IMR-90 (cell line): ENCODE results near the gene CELSR1.

Experiments used
- BHLHE40 ChIP-seq: fragments of 150-350 bp; IDR thresholded peaks from 2 replicates; pipeline ENCODE4 v1.6.1; 2016; ENCODE audit warnings: mild to moderate bottlenecking, low read depth, low read length
- CHD1 ChIP-seq: IDR thresholded peaks from 2 replicates; pipeline ENCODE4 v1.6.1; 2012; ENCODE audit warnings: low read depth, low read length, improper control_type of control experiment
- CTCF ChIP-seq: conservative IDR thresholded peaks from 2 replicates; pipeline ENCODE4 v1.5.1; 2012; ENCODE audit warnings: mild to moderate bottlenecking, low read depth, low read length, improper control_type of control experiment
- MAZ ChIP-seq: IDR thresholded peaks from 2 replicates; pipeline ENCODE4 v1.6.1; 2012; ENCODE audit warnings: low read depth, mild to moderate bottlenecking, low read length, improper control_type of control experiment, moderate library complexity, borderline replicate concordance
- NFE2L2 ChIP-seq: fragments of 150-350 bp; IDR thresholded peaks from 2 replicates; pipeline ENCODE4 v1.6.1; 2016; ENCODE audit warnings: low read depth, mild to moderate bottlenecking, low read length
- POLR2A ChIP-seq: IDR thresholded peaks from 2 replicates; pipeline ENCODE4 v1.6.1; 2012; ENCODE audit warnings: mild to moderate bottlenecking, low read depth, low read length
- RAD21 ChIP-seq: IDR thresholded peaks from 2 replicates; pipeline ENCODE4 v1.6.1; 2012; ENCODE audit warnings: low read length, improper control_type of control experiment
- RCOR1 ChIP-seq: IDR thresholded peaks from 2 replicates; pipeline ENCODE4 v1.6.1; 2012; ENCODE audit warnings: mild to moderate bottlenecking, low read length, improper control_type of control experiment; ENCODE audit not compliant: insufficient replicate concordance
- RFX5 ChIP-seq: IDR thresholded peaks from 2 replicates; pipeline ENCODE4 v1.8.0; 2012; ENCODE audit warnings: low read depth, mild to moderate bottlenecking, low read length, moderate library complexity
- SMC3 ChIP-seq: fragments of 150-350 bp; IDR thresholded peaks from 2 replicates; pipeline ENCODE4 v1.6.1; 2016; ENCODE audit warnings: low read depth, mild to moderate bottlenecking, antibody characterized with exemption, low read length, moderate library complexity

- TF ChIP-seq SMC3 = no peak
- no peak for TF ChIP-seq NFE2L2
- TF ChIP-seq CTCF = no peak
- TF ChIP-seq POLR2A = no peak
- no peak for TF ChIP-seq CHD1
- no peak for TF ChIP-seq RCOR1
- no peak for TF ChIP-seq RFX5
- TF ChIP-seq RAD21 = no peak
- no peak for TF ChIP-seq MAZ
- no peak for TF ChIP-seq BHLHE40
These were observed 31.8 kb upstream of the CELSR1 start for GRCh38 chr22:46569055-46569847.
